HG03175 (cell line): ENCODE data around the gene TARBP2.

Experiments used
- ATAC-seq: cut with Tn5 transposase; IDR thresholded peaks from one replicate; pipeline ENCODE4 v1.9.1; 2021; ENCODE audit warnings: mild to moderate bottlenecking, moderate library complexity; ENCODE audit not compliant: unreplicated experiment

Gene TARBP2

DNA sequence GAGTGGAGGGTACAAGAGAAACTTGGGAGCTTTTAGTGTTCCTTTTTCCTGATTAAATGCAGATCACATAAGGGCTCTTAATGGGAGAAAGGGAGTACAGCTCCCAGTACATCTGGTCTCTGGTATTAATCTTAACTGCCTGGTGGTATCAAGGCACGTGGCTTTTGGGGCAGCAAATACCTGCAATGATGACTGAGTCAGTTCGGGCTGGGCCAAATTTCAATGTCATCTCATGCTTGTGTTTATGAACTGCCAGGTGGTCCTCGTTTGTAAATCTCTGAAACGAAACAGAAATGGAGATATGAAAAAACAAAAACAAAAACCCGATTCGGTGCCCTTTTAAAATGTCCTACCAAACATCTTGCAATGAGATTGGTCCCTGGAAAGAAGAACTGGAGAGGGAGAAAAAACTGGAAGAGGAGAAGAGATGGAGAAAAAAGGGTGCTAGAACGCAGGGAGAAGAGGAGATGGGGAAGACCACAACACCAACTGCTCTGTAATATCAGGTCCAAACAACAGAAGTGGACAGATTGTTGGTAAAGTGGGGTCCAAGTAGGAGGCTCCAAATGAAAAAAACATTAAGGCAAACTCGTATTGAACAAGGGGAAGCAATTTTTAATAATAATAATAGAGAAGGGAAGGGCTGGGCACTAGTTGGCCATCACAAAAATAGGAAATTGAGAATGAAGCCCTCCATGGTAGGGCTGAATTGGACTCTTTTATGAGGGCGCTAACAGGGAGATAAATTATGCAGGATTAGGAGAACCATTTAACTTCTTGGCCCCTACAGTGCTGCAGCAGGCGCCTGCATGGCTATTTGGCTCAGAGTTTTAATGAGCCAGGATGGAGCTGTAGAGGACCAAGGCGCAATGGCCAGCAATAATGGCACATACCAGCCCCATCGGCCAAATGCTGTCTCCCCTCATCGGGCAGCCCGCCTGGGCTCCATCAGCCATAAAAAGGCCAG, 51.6 kb downstream of the TARBP2 start:
- no peak for ATAC-seq
